Activated CD4-positive, alpha-beta T cell treated with anti-CD3 and anti-CD28 coated beads for 24 hours (primary cell): Measurements from ENCODE around the gene MDFI.

Experiments used
- DNase-seq, 2 donors: peaks; one replicate each; pipeline ENCODE4 v3.0.0-alpha.2; 2020; ENCODE audit warnings: low read depth in 2 of 2

Gene MDFI

GRCh38 chr6:41650120-41650519 lies 11.9 kb downstream of the MDFI start:
- DNase-seq, result no peak

- no peak for DNase-seq
Measured at GRCh38 chr6:41651246-41651961, 13.1 kb downstream of the MDFI start.

GRCh38 chr6:41651962-41652657 lies 13.8 kb downstream of the MDFI start:
- no peak for DNase-seq

GRCh38 chr6:41652866-41653652 lies 14.8 kb downstream of the MDFI start:
- DNase-seq, result no peak

- DNase-seq, result no peak
Measured at GRCh38 chr6:41653691-41654090, 15.4 kb downstream of the MDFI start.

GRCh38 chr6:41654151-41654697 lies 16.0 kb downstream of the MDFI start:
- DNase-seq, result no peak

- no peak for DNase-seq
Measured at GRCh38 chr6:41654698-41655151, 16.5 kb downstream of the MDFI start.

- no peak for DNase-seq
Measured at GRCh38 chr6:41655176-41655575, 16.9 kb downstream of the MDFI start.

- DNase-seq, result no peak
Measured at GRCh38 chr6:41655646-41656001, 17.4 kb downstream of the MDFI start.

- DNase-seq, result no peak
Measured at GRCh38 chr6:41656002-41656691, 17.9 kb downstream of the MDFI start.

GRCh38 chr6:41657131-41658094 lies 19.1 kb downstream of the MDFI start:
- no peak for DNase-seq

GRCh38 chr6:41658636-41659035 lies 20.4 kb downstream of the MDFI start:
- DNase-seq, result no peak

- no peak for DNase-seq
Measured at GRCh38 chr6:41659935-41660334, 21.7 kb downstream of the MDFI start.

GRCh38 chr6:41663568-41663967 lies 25.3 kb downstream of the MDFI start:
- DNase-seq, result no peak

GRCh38 chr6:41664271-41664670 lies 26.0 kb downstream of the MDFI start:
- DNase-seq, result no peak

- DNase-seq, result no peak
Measured at GRCh38 chr6:41667195-41667594, 28.9 kb downstream of the MDFI start.

GRCh38 chr6:41668968-41669367 lies 30.7 kb downstream of the MDFI start:
- no peak for DNase-seq

- DNase-seq, result no peak
Measured at GRCh38 chr6:41670703-41671360, 32.6 kb downstream of the MDFI start.

- DNase-seq, result no peak
Measured at GRCh38 chr6:41671376-41671775, 33.1 kb downstream of the MDFI start.

- no peak for DNase-seq
Measured at GRCh38 chr6:41672016-41672415, 33.7 kb downstream of the MDFI start.
